ENCODE results near the gene OPA3.
A peak's percentile ranks its signal among the peaks of the same experiment; 100 is the strongest.

OPA3 gene

GRCh38 chr19:45477713-45478453 is 106.7 kb downstream of the OPA3 start:
- H3K27ac Mint-ChIP-seq = peak overlapping the region; percentile 99
- H3K4me1 Mint-ChIP-seq = peaks cover 62% of the 10 kb centered on the region
- ATAC-seq (peak; percentile 63), DNase-seq (ENCODE audit: low spot score in 2 of 2) (peak in 1 of 2 donors; percentile 72)
- H3K36me3 Mint-ChIP-seq = peaks cover 40% of the 10 kb centered on the region
- H3K4me3 Mint-ChIP-seq = peak overlapping the region; percentile 65
- no peaks in the 10 kb centered on the region for H3K9me3 Mint-ChIP-seq

All from stimulated activated effector memory CD8-positive, alpha-beta T cell treated with anti-CD3 and anti-CD28 coated beads, Interleukin-12 subunit alpha, Interleukin-12 subunit beta, amount 100 ng/mL, for 72 hours (primary cell).